GM10248 (cell line): ENCODE results near the gene CKAP2L.

Experiments used
- CTCF ChIA-PET: fragments of 300-600 bp; sonication (Branson Sonifier 250); formaldehyde crosslinking; extraction: SDS; loops from one replicate; lab custom pipeline; 2021; ENCODE audit warnings: antibody characterized with exemption; lab: Yijun Ruan, JAX
- POLR2A ChIA-PET: fragments of 350-650 bp; sonication (Branson Sonifier 250); formaldehyde crosslinking; extraction: SDS; loops from one replicate; lab custom pipeline; 2020; ENCODE audit warnings: antibody characterized with exemption; lab: Yijun Ruan, JAX
- DNase-seq: peaks from one replicate; pipeline ENCODE4 v3.0.0; 2012; ENCODE audit errors: extremely low spot score
- TF ChIP-seq, protein P1 (sequence below): IDR thresholded peaks from 2 replicates; pipeline ENCODE4 v1.5.1; 2012; ENCODE audit warnings: mild to moderate bottlenecking, low read depth; ENCODE audit errors: extremely low read depth, missing control alignments, control extremely low read depth

CKAP2L gene

DNA sequence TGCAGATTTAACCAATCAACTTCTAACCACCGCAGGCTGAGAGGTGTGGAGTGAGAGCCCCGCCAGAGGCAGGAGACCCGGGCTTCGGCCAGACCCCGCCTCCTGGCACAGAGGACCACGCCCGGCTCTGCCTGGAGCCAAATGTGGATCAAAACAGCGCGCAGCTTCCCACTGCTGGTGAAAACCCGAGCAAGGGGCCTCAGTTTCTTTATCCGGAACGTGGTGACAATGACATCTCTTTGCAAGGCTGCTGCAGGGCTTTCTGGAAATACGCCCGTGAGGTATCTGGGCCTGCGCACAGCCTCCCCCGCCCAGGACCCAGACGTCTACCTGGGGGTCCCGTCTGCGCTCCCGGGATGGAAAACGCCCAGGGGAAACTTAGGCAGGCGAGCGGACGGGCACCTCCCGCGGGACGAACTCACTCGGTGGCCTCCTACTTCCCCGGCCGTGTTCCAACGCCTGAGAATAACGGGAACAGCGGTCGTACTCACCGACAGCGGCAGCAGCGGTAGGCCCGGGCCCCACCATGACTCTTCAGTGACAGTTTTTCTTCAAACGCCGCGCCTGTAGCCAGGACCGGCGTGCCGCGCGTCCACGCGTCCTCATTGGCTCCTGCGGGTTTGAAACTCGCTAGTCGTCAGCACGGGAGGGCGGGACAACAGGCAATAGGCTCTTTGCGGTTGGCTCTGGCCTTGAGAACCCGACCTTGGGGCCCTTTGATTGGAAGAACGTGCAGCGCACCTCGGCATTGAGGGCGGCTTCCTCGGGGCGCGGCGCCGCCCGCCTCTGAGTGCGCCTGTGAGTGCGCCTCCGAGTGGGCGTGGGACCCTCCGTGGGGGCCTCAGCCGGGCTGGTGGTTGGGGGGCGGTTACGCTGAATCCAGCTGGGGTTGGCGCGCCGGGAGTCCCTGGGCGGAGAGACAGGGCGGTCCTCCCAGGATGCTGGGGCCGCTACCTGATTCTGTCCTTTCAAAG is at the start of gene CKAP2L:
Gene CKAP2L (minus strand): TSS at position 539 of the 974 bp plus-strand sequence. CDS start 11 bp downstream, at position 528.
- peak; percentile 97 for DNase-seq
- TF ChIP-seq, protein P1, sequence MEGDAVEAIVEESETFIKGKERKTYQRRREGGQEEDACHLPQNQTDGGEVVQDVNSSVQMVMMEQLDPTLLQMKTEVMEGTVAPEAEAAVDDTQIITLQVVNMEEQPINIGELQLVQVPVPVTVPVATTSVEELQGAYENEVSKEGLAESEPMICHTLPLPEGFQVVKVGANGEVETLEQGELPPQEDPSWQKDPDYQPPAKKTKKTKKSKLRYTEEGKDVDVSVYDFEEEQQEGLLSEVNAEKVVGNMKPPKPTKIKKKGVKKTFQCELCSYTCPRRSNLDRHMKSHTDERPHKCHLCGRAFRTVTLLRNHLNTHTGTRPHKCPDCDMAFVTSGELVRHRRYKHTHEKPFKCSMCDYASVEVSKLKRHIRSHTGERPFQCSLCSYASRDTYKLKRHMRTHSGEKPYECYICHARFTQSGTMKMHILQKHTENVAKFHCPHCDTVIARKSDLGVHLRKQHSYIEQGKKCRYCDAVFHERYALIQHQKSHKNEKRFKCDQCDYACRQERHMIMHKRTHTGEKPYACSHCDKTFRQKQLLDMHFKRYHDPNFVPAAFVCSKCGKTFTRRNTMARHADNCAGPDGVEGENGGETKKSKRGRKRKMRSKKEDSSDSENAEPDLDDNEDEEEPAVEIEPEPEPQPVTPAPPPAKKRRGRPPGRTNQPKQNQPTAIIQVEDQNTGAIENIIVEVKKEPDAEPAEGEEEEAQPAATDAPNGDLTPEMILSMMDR = no peak
- ChIA-PET POLR2A (no interaction called here), CTCF (interaction anchor here (0.8 to 4.6 kb wide), 6 partner anchors 10 to 410 kb away, joined by 3 to 23 read pairs (median 3); partner anchors contain the start of gene PSD4)

DNA sequence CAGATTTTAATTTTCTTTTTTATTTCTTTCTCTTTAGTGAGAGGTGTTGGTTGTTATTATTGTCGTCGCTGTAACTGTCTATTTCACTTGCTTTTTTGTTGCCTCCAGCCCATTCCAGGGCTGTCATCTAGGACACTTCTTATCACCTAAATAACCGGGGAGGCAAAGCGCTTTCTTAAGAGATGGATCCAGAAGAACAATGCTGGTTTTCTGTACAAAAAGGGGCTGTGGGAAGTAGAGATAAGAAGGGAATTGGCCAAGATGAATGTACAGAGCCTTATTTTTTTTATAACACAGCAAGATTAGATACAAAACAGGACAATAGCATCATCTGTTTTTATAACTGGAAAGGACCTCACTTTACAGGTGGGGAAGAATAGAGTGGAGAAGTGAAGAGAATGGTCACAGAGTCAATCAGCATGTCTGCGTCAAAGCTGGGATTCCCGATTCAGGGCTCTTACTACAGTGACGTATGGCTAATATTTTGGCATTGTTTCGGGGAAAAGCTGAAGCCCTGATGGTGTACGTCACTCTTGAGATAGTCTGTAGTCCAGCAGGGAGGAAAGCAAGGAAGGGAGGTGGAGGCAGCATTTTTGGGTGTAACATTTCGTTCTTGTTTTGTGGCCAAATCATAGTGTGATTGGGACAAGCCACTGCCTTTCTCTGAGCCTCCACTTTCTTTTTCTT is 49.0 kb upstream of the CKAP2L start:
- POLR2A ChIA-PET = no interaction called here
- no peak for DNase-seq
- TF ChIP-seq, protein P1 = no peak
- CTCF ChIA-PET = interaction anchor here (0.9 to 1.8 kb wide), 6 partner anchors 9 to 31 kb away, joined by 3 to 7 read pairs (median 3); no protein-coding TSS in a partner anchor

- DNase-seq = peak; percentile 47
- POLR2A ChIA-PET = interaction anchor here (0.5 to 0.7 kb wide), 3 partner anchors 21 to 51 kb away, joined by 3 read pairs; no protein-coding TSS in a partner anchor
- TF ChIP-seq, protein P1 = no peak
- CTCF ChIA-PET = interaction anchor here (0.9 to 1.5 kb wide), 7 partner anchors 10 to 87 kb away, joined by 3 to 11 read pairs (median 3); no protein-coding TSS in a partner anchor
Observed at GRCh38 chr2:112812318-112813267, 48.2 kb upstream of the CKAP2L start.

DNA sequence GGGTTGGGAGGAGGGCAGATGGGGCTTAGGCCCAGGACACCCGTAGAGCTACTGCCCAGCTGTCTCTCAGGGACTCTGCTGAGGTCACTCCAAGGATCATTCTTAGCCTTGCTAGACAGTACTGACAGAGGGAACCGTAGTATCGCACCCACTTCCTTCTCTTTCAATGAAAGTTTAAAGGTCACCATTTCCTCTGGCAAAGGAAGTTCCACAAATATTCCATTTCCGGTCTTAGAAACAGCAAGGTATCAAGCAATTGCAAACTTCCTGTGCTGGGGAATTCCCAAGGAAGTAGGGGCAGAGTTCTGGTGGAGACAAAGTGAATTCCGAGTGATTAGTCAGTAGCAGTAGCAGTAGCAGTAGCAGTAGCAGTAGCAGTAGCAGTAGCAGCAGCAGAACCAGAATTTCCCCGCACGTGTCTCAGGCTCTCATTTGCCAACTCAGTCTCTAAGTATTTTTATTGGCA is 47.5 kb upstream of the CKAP2L start:
- DNase-seq = no peak
- ChIA-PET POLR2A (interaction anchor here (0.5 to 0.7 kb wide), 3 partner anchors 20 to 50 kb away, joined by 3 read pairs; no protein-coding TSS in a partner anchor), CTCF (interaction anchor here (1.1 to 1.6 kb wide), 7 partner anchors 11 to 86 kb away, joined by 3 to 11 read pairs (median 3); no protein-coding TSS in a partner anchor)
- TF ChIP-seq, protein P1 = no peak

GRCh38 chr2:112811276-112811831 is 46.9 kb upstream of the CKAP2L start:
- no peak for DNase-seq
- ChIA-PET POLR2A (no interaction called here), CTCF (interaction anchor here (1.1 to 1.6 kb wide), 3 partner anchors 70 to 85 kb away, joined by 3 to 6 read pairs (median 3); no protein-coding TSS in a partner anchor)
- TF ChIP-seq, protein P1 = no peak
